HL-60 (cell line): ENCODE results near the gene BLNK.

Source experiments
- GABPA ChIP-seq: IDR thresholded peaks from 2 replicates; pipeline ENCODE4 v1.6.1; 2012; ENCODE audit warnings: low read depth
- POLR2AphosphoS5 ChIP-seq: IDR thresholded peaks from 2 replicates; pipeline ENCODE4 v1.6.1; 2012; ENCODE audit warnings: low read depth

GRCh38 chr10:96281444-96282029 lies 10.2 kb upstream of the BLNK start:
- TF ChIP-seq GABPA (no peak), POLR2AphosphoS5 (no peak)
